ENCODE results near the gene CYB5A.

DNA sequence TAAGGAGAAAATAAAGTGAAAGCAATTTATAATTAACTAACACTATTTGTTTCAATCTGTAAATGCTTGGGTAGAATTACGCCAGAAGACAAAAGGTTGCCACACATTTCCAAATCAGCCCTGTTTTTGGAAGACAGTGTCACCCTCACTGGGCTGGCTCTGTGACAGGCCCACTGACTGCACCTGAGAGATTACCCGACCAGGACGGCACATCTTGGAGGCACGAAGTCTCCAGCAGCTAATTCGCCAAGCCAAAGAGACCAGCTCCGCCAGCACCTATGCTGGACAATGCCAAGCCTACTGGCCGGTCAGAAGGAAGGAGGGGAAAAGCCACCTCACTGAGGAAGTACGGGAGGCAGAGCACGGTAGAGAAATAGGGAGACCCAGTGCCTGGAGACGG is 61.9 kb downstream of the CYB5A start:
- no peak for TF ChIP-seq EP300 (IDR thresholded peaks at IDR 0.05; ENCODE audit: low read depth)
- no peak for TF ChIP-seq POLR2A (IDR thresholded peaks at IDR 0.05)
- TF ChIP-seq, protein P1, sequence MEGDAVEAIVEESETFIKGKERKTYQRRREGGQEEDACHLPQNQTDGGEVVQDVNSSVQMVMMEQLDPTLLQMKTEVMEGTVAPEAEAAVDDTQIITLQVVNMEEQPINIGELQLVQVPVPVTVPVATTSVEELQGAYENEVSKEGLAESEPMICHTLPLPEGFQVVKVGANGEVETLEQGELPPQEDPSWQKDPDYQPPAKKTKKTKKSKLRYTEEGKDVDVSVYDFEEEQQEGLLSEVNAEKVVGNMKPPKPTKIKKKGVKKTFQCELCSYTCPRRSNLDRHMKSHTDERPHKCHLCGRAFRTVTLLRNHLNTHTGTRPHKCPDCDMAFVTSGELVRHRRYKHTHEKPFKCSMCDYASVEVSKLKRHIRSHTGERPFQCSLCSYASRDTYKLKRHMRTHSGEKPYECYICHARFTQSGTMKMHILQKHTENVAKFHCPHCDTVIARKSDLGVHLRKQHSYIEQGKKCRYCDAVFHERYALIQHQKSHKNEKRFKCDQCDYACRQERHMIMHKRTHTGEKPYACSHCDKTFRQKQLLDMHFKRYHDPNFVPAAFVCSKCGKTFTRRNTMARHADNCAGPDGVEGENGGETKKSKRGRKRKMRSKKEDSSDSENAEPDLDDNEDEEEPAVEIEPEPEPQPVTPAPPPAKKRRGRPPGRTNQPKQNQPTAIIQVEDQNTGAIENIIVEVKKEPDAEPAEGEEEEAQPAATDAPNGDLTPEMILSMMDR (IDR thresholded peaks at IDR 0.05): no peak
